Panc1 (cell line): ENCODE results near the gene ALDH1A1. TPM values are rescaled to one million over a fixed set of nuclear protein-coding genes. Genes with fewer than 3 reads are reported as not detected.

ENCODE experiments used
- ATAC-seq: fragments of 200-7000 bp; cut with Tn5 transposase; 2 replicates; pipeline ENCODE4 v1.9.1; 2020; ENCODE audit warnings: mild to moderate bottlenecking, moderate library complexity
- Bru-seq: library from RNA; stranded (reverse); fragments of 400-500 nt; gene quantifications from one replicate; lab custom pipeline; 2021; lab: Mats Ljungman, UMichigan
- BruChase-seq, 2 experiments: library from RNA; stranded (reverse); fragments of 400-500 nt; gene quantifications; one replicate each; lab custom pipeline; 2021; lab: Mats Ljungman, UMichigan
- BruUV-seq: library from RNA; stranded (reverse); fragments of 400-500 nt; replicated peaks from 2 replicates; lab custom pipeline; 2021; lab: Mats Ljungman, UMichigan
- CTCF ChIA-PET: fragments of 300-600 bp; sonication (Branson Sonifier 250); formaldehyde crosslinking; loops from one replicate; lab custom pipeline; 2022; ENCODE audit warnings: antibody characterized with exemption; lab: Charles Lee
- POLR2A ChIA-PET: fragments of 300-600 bp; sonication (Branson Sonifier 250); formaldehyde crosslinking; loops from one replicate; lab custom pipeline; 2022; ENCODE audit warnings: antibody characterized with exemption; lab: Charles Lee
- DNase-seq: peaks from one replicate; pipeline ENCODE4 v3.0.0-alpha.2; 2010; ENCODE audit warnings: low read depth, low spot score
- H3K27ac ChIP-seq: 2 replicates; pipeline ENCODE4 v1.5.1; 2011; ENCODE audit warnings: mild to moderate bottlenecking, low read length, inconsistent platforms
- H3K27me3 ChIP-seq: fragments of 200-500 bp; sonication (Bioruptor generic); 2 replicates; pipeline ENCODE4 v1.6.0; 2014; ENCODE audit warnings: low read length, inconsistent platforms; ENCODE audit not compliant: control insufficient read depth, insufficient read depth
- H3K36me3 ChIP-seq: fragments of 200-500 bp; sonication (Bioruptor generic); 2 replicates; pipeline ENCODE4 v1.5.1; 2014; ENCODE audit warnings: inconsistent platforms, mild to moderate bottlenecking, low read length, moderate library complexity; ENCODE audit not compliant: control insufficient read depth, insufficient read depth
- H3K4me1 ChIP-seq: 2 replicates; pipeline ENCODE4 v1.5.1; 2011; ENCODE audit warnings: inconsistent platforms, mild to moderate bottlenecking, low read length, moderate library complexity; ENCODE audit not compliant: control insufficient read depth, insufficient read depth
- H3K4me3 ChIP-seq, 2 experiments: 2 replicates each; pipeline ENCODE4 v1.5.1; 2011 to 2012; ENCODE audit warnings: low read depth in 2 of 2, low read length in 2 of 2, mild to moderate bottlenecking in 2 of 2, inconsistent platforms in 1 of 2, moderate library complexity in 1 of 2
- H3K9me3 ChIP-seq: fragments of 200-500 bp; sonication (Bioruptor generic); 2 replicates; pipeline ENCODE4 v1.5.1; 2014; ENCODE audit warnings: low read depth, mild to moderate bottlenecking, inconsistent platforms, low read length, moderate library complexity; ENCODE audit not compliant: control insufficient read depth, insufficient read depth
- POLR2AphosphoS5 ChIP-seq: IDR thresholded peaks from 2 replicates; pipeline ENCODE4 v1.6.1; 2012; ENCODE audit warnings: mild to moderate bottlenecking, low read depth, low read length, moderate library complexity
- SIN3A ChIP-seq: IDR thresholded peaks from 2 replicates; pipeline ENCODE4 v1.6.1; 2012; ENCODE audit warnings: low read depth, mild to moderate bottlenecking, low read length, moderate library complexity, borderline replicate concordance; ENCODE audit not compliant: insufficient read depth
- TCF7L2 ChIP-seq: IDR thresholded peaks from 2 replicates; pipeline ENCODE4 v1.6.1; 2011; ENCODE audit warnings: mild to moderate bottlenecking, low read depth, low read length, inconsistent platforms
- in situ Hi-C: cut with HindIII; loops from 2 replicates; pipeline ENCODE4 v1.10.0; 2016; ENCODE audit warnings: low sequenced_read_pairs, low pct_unique_long_range_greater_than_20kb
- intact Hi-C: fragments of 100-400 bp; cut with micrococcal nuclease; formaldehyde crosslinking; loops from one replicate; pipeline ENCODE4 v1.10.0; 2022; ENCODE audit not compliant: unreplicated experiment
- long read RNA-seq: library from polyadenylated mRNA; unstranded; transcript quantifications from one replicate; pipeline ENCODE4 v2.0.0, GENCODE V29; 2021; ENCODE audit not compliant: unreplicated experiment
- polyA plus RNA-seq: library from polyadenylated mRNA; unstranded; fragments of >200 nt; gene quantifications from one replicate; pipeline ENCODE4 v1.2.1, GENCODE V29; 2012; ENCODE audit warnings: missing spikeins; ENCODE audit not compliant: insufficient read length
- total RNA-seq: library from RNA; stranded (reverse); gene quantifications from one replicate; pipeline ENCODE4 v1.2.1, GENCODE V29; 2021; ENCODE audit not compliant: unreplicated experiment
- TF ChIP-seq, protein P1 (sequence below), 2 experiments: IDR thresholded peaks; 2 replicates each; pipeline ENCODE4 v1.6.1; 2011 to 2012; ENCODE audit warnings: low read depth in 2 of 2, control low read depth in 1 of 2, low read length in 1 of 2, mild to moderate bottlenecking in 1 of 2, moderate library complexity in 1 of 2; ENCODE audit not compliant: insufficient read depth in 1 of 2
- TF ChIP-seq, protein P2 (sequence below): fragments of 450-650 bp; IDR thresholded peaks from 2 replicates; pipeline ENCODE4 v1.5.1; 2017; ENCODE audit warnings: mild to moderate bottlenecking

ALDH1A1 gene
- 0.54 TPM for total RNA-seq
- 0.12 TPM for polyA plus RNA-seq
- Bru-seq, nascent RNA = percentile 17 among the genes with signal in this experiment
- percentile 14 among the genes with signal in this experiment for BruChase-seq, experiment 1, labeled RNA remaining after a 2-hour chase
- BruChase-seq, experiment 2, labeled RNA remaining after a 6-hour chase = percentile 12 among the genes with signal in this experiment
- long read RNA-seq = 0 reads

DNA sequence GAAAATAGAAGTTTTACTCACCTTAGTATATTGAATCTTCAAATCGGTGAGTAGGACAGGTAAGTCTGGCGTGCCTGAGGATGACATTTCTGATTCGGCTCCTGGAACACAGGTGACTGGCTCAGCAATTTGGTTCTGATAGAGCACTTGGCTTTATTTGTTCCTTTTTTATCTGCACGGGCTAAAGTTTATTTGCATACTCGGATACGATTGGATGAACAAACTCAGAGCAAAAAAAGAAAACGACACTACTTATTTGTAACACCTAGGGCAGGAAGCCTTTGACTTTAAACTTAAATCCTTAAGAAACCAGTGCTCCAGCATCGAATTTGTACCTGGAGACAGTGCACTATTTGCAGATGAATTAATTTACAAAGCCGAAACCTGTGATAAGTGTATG is at the start of gene ALDH1A1:
ALDH1A1 (minus strand) TSS at position 140 of the 400 bp plus-strand sequence; CDS start at position 87, 53 bp downstream.
- H3K4me3 ChIP-seq = no peak within 1 kb of the TSS
- TF ChIP-seq, protein P1, sequence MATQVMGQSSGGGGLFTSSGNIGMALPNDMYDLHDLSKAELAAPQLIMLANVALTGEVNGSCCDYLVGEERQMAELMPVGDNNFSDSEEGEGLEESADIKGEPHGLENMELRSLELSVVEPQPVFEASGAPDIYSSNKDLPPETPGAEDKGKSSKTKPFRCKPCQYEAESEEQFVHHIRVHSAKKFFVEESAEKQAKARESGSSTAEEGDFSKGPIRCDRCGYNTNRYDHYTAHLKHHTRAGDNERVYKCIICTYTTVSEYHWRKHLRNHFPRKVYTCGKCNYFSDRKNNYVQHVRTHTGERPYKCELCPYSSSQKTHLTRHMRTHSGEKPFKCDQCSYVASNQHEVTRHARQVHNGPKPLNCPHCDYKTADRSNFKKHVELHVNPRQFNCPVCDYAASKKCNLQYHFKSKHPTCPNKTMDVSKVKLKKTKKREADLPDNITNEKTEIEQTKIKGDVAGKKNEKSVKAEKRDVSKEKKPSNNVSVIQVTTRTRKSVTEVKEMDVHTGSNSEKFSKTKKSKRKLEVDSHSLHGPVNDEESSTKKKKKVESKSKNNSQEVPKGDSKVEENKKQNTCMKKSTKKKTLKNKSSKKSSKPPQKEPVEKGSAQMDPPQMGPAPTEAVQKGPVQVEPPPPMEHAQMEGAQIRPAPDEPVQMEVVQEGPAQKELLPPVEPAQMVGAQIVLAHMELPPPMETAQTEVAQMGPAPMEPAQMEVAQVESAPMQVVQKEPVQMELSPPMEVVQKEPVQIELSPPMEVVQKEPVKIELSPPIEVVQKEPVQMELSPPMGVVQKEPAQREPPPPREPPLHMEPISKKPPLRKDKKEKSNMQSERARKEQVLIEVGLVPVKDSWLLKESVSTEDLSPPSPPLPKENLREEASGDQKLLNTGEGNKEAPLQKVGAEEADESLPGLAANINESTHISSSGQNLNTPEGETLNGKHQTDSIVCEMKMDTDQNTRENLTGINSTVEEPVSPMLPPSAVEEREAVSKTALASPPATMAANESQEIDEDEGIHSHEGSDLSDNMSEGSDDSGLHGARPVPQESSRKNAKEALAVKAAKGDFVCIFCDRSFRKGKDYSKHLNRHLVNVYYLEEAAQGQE (IDR thresholded peaks at IDR 0.05; ENCODE audit: insufficient read depth in 1 of 2, low read depth in 2 of 2, low read length in 1 of 2) = no peak
- TF ChIP-seq SIN3A = no peak
- TF ChIP-seq TCF7L2 = no peak
- TF ChIP-seq POLR2AphosphoS5 = no peak
- TF ChIP-seq, protein P2, sequence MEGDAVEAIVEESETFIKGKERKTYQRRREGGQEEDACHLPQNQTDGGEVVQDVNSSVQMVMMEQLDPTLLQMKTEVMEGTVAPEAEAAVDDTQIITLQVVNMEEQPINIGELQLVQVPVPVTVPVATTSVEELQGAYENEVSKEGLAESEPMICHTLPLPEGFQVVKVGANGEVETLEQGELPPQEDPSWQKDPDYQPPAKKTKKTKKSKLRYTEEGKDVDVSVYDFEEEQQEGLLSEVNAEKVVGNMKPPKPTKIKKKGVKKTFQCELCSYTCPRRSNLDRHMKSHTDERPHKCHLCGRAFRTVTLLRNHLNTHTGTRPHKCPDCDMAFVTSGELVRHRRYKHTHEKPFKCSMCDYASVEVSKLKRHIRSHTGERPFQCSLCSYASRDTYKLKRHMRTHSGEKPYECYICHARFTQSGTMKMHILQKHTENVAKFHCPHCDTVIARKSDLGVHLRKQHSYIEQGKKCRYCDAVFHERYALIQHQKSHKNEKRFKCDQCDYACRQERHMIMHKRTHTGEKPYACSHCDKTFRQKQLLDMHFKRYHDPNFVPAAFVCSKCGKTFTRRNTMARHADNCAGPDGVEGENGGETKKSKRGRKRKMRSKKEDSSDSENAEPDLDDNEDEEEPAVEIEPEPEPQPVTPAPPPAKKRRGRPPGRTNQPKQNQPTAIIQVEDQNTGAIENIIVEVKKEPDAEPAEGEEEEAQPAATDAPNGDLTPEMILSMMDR = no peak
- in situ Hi-C loops = no loop called here
- intact Hi-C loops = no loop called here
- POLR2A ChIA-PET = no interaction called here
- ATAC-seq (no peak), DNase-seq (no peak)
- no peak within 1 kb of the TSS for H3K27ac ChIP-seq
- no peaks in the 10 kb centered on the region for H3K27me3 ChIP-seq
- no TSS peak for BruUV-seq
- CTCF ChIA-PET = no interaction called here
- no peaks in the 10 kb centered on the region for H3K9me3 ChIP-seq
- no peaks in the 10 kb centered on the region for H3K36me3 ChIP-seq
- H3K4me1 ChIP-seq = no peaks in the 10 kb centered on the region

DNA sequence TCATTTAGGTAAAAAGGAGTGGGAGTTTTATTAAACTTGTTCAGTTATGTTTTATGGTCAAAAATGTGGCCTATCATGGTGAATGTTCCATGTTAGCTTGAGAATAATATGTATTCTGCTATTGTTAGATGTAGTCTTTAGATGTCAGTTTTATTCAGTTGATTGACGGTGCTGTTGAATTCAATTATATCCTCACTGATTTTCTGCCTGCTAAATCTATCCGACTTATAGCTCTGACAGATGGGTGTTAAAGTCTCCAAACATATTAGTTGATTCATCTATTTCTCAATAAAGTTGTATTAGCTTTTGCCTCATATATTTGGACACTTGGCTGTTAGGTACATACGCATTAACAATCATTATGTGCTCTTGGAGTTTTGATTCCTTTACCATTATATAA is 49.0 kb upstream of the ALDH1A1 start:
- intact Hi-C loops (no loop called here), in situ Hi-C loops (no loop called here)
- CTCF ChIA-PET = interaction anchor here (0.6 kb wide), 1 partner anchor 179 kb away, joined by 8 read pairs; no protein-coding TSS in a partner anchor
- BruUV-seq = no TSS peak
- DNase-seq (no peak), ATAC-seq (no peak)
- TF ChIP-seq, protein P1 (IDR thresholded peaks at IDR 0.05; ENCODE audit: insufficient read depth in 1 of 2, low read depth in 2 of 2, low read length in 1 of 2) = no peak
- TF ChIP-seq POLR2AphosphoS5 (no peak), SIN3A (no peak), TCF7L2 (no peak)
- TF ChIP-seq, protein P2 = no peak
- POLR2A ChIA-PET = interaction anchor here (0.6 kb wide), 1 partner anchor 204 kb away, joined by 5 read pairs; no protein-coding TSS in a partner anchor
- no peak overlapping the region for H3K4me3 ChIP-seq
- H3K4me1 ChIP-seq = no peaks in the 10 kb centered on the region
- no peaks in the 10 kb centered on the region for H3K36me3 ChIP-seq
- no peaks in the 10 kb centered on the region for H3K9me3 ChIP-seq
- H3K27ac ChIP-seq = no peak overlapping the region
- no peaks in the 10 kb centered on the region for H3K27me3 ChIP-seq
